Skeletal muscle satellite cell (primary cell): Measurements from ENCODE around the gene MARK2.

ENCODE experiments used
- H3K27me3 ChIP-seq: 2 replicates; pipeline ENCODE4 v1.7.0; 2013; ENCODE audit warnings: low read length; ENCODE audit not compliant: control insufficient read depth, insufficient read depth
- H3K36me3 ChIP-seq: 2 replicates; pipeline ENCODE4 v1.7.0; 2013; ENCODE audit warnings: mild to moderate bottlenecking, control low read depth, low read length; ENCODE audit not compliant: insufficient read depth
- H3K4me1 ChIP-seq: 2 replicates; pipeline ENCODE4 v1.7.0; 2013; ENCODE audit warnings: low read length; ENCODE audit not compliant: control insufficient read depth, insufficient read depth
- H3K4me2 ChIP-seq: 2 replicates; pipeline ENCODE4 v1.7.0; 2013; ENCODE audit warnings: mild to moderate bottlenecking, low read length
- H3K4me3 ChIP-seq: 2 replicates; pipeline ENCODE4 v1.7.0; 2013; ENCODE audit warnings: low read length
- H3K9ac ChIP-seq: 2 replicates; pipeline ENCODE4 v1.7.0; 2013; ENCODE audit warnings: mild to moderate bottlenecking, low read depth, low read length, moderate library complexity
- H3K9me3 ChIP-seq: replicated peaks from 2 replicates; pipeline ENCODE4 v1.7.0; 2013; ENCODE audit warnings: mild to moderate bottlenecking, control low read depth, low read length

Gene MARK2

GRCh38 chr11:63845303-63845702 is 6.4 kb downstream of the MARK2 start:
- H3K36me3 ChIP-seq: peaks cover 12% of the 10 kb centered on the region

GRCh38 chr11:63845911-63846310 is 7.0 kb downstream of the MARK2 start:
- H3K4me2 ChIP-seq: no peak overlapping the region
- no peak overlapping the region for H3K9ac ChIP-seq
- peaks cover 12% of the 10 kb centered on the region for H3K36me3 ChIP-seq
- no peak overlapping the region for H3K4me3 ChIP-seq
- H3K4me1 ChIP-seq: peaks cover 27% of the 10 kb centered on the region
- no peaks in the 10 kb centered on the region for H3K27me3 ChIP-seq
- H3K9me3 ChIP-seq: no peaks in the 10 kb centered on the region

More at GRCh38 chr11:63845303-63845702, 6.4 kb downstream of the MARK2 start:
- peak overlapping the region; percentile 6 for H3K4me2 ChIP-seq
- no peaks in the 10 kb centered on the region for H3K9me3 ChIP-seq
- H3K4me3 ChIP-seq: no peak overlapping the region
- peaks cover 33% of the 10 kb centered on the region for H3K4me1 ChIP-seq
- no peaks in the 10 kb centered on the region for H3K27me3 ChIP-seq
- H3K9ac ChIP-seq: no peak overlapping the region

GRCh38 chr11:63846897-63847296 is 8.0 kb downstream of the MARK2 start:
- H3K36me3 ChIP-seq: peaks cover 12% of the 10 kb centered on the region
- H3K9ac ChIP-seq: no peak overlapping the region
- no peak overlapping the region for H3K4me2 ChIP-seq
- no peaks in the 10 kb centered on the region for H3K9me3 ChIP-seq
- H3K4me3 ChIP-seq: no peak overlapping the region
- H3K27me3 ChIP-seq: no peaks in the 10 kb centered on the region
- H3K4me1 ChIP-seq: peaks cover 17% of the 10 kb centered on the region

- Histone ChIP-seq H3K36me3 (peaks cover 12% of the 10 kb centered on the region), H3K4me3 (no peak overlapping the region), H3K9ac (no peak overlapping the region), H3K4me2 (no peak overlapping the region), H3K27me3 (no peaks in the 10 kb centered on the region), H3K9me3 (no peaks in the 10 kb centered on the region), H3K4me1 (peaks cover 16% of the 10 kb centered on the region)
These were observed 8.5 kb downstream of the MARK2 start for GRCh38 chr11:63847363-63847762.

GRCh38 chr11:63849691-63850090 is 10.8 kb downstream of the MARK2 start:
- H3K9ac ChIP-seq: no peak overlapping the region
- H3K4me3 ChIP-seq: no peak overlapping the region
- H3K9me3 ChIP-seq: no peaks in the 10 kb centered on the region
- peaks cover 13% of the 10 kb centered on the region for H3K4me1 ChIP-seq
- H3K36me3 ChIP-seq: peaks cover 10% of the 10 kb centered on the region
- no peaks in the 10 kb centered on the region for H3K27me3 ChIP-seq
- no peak overlapping the region for H3K4me2 ChIP-seq

- H3K4me2 ChIP-seq: no peak overlapping the region
- no peaks in the 10 kb centered on the region for H3K9me3 ChIP-seq
- no peak overlapping the region for H3K4me3 ChIP-seq
- no peaks in the 10 kb centered on the region for H3K27me3 ChIP-seq
- peaks cover 9% of the 10 kb centered on the region for H3K36me3 ChIP-seq
- no peak overlapping the region for H3K9ac ChIP-seq
- peaks cover under 1% of the 10 kb centered on the region for H3K4me1 ChIP-seq
These were observed 12.0 kb downstream of the MARK2 start for GRCh38 chr11:63850920-63851319.

GRCh38 chr11:63851364-63851763 is 12.5 kb downstream of the MARK2 start:
- H3K27me3 ChIP-seq: no peaks in the 10 kb centered on the region
- no peak overlapping the region for H3K4me3 ChIP-seq
- H3K4me2 ChIP-seq: no peak overlapping the region
- H3K4me1 ChIP-seq: no peaks in the 10 kb centered on the region
- peaks cover 10% of the 10 kb centered on the region for H3K36me3 ChIP-seq
- H3K9me3 ChIP-seq: no peaks in the 10 kb centered on the region
- H3K9ac ChIP-seq: no peak overlapping the region

- H3K9ac ChIP-seq: no peak overlapping the region
- no peaks in the 10 kb centered on the region for H3K27me3 ChIP-seq
- H3K4me1 ChIP-seq: peaks cover 5% of the 10 kb centered on the region
- no peaks in the 10 kb centered on the region for H3K9me3 ChIP-seq
- no peak overlapping the region for H3K4me2 ChIP-seq
- peaks cover 10% of the 10 kb centered on the region for H3K36me3 ChIP-seq
- H3K4me3 ChIP-seq: no peak overlapping the region
These were observed 14.6 kb downstream of the MARK2 start for GRCh38 chr11:63853476-63853875.

- Histone ChIP-seq H3K4me2 (no peak overlapping the region), H3K4me1 (peaks cover 10% of the 10 kb centered on the region), H3K4me3 (no peak overlapping the region), H3K36me3 (peaks cover 6% of the 10 kb centered on the region), H3K9me3 (no peaks in the 10 kb centered on the region), H3K27me3 (no peaks in the 10 kb centered on the region), H3K9ac (no peak overlapping the region)
These were observed 15.8 kb downstream of the MARK2 start for GRCh38 chr11:63854696-63855095.

- peaks cover 6% of the 10 kb centered on the region for H3K36me3 ChIP-seq
These were observed 17.1 kb downstream of the MARK2 start for GRCh38 chr11:63855975-63856374.

GRCh38 chr11:63858628-63859550 is 20.0 kb downstream of the MARK2 start:
- Histone ChIP-seq H3K36me3 (peaks cover 16% of the 10 kb centered on the region), H3K4me2 (no peak overlapping the region), H3K4me3 (no peak overlapping the region), H3K27me3 (no peaks in the 10 kb centered on the region), H3K4me1 (peaks cover 14% of the 10 kb centered on the region), H3K9ac (no peak overlapping the region), H3K9me3 (no peaks in the 10 kb centered on the region)

More at GRCh38 chr11:63855975-63856374, 17.1 kb downstream of the MARK2 start:
- Histone ChIP-seq H3K4me2 (no peak overlapping the region), H3K4me3 (no peak overlapping the region), H3K4me1 (peaks cover 10% of the 10 kb centered on the region), H3K27me3 (no peaks in the 10 kb centered on the region), H3K9me3 (no peaks in the 10 kb centered on the region), H3K9ac (no peak overlapping the region)

GRCh38 chr11:63862923-63863322 is 24.0 kb downstream of the MARK2 start:
- Histone ChIP-seq H3K4me2 (no peak overlapping the region), H3K4me1 (peaks cover 14% of the 10 kb centered on the region), H3K9ac (no peak overlapping the region), H3K27me3 (no peaks in the 10 kb centered on the region), H3K4me3 (no peak overlapping the region), H3K36me3 (peaks cover 13% of the 10 kb centered on the region), H3K9me3 (no peaks in the 10 kb centered on the region)
